CD4-positive, alpha-beta T cell treated with Interleukin-1 beta for 1 hour (primary cell): Measurements from ENCODE around the gene NCOA5.

ENCODE experiments used
- DNase-seq, 2 donors: peaks; one replicate each; pipeline ENCODE4 v3.0.0-alpha.2; 2020 to 2022

NCOA5 gene

DNA sequence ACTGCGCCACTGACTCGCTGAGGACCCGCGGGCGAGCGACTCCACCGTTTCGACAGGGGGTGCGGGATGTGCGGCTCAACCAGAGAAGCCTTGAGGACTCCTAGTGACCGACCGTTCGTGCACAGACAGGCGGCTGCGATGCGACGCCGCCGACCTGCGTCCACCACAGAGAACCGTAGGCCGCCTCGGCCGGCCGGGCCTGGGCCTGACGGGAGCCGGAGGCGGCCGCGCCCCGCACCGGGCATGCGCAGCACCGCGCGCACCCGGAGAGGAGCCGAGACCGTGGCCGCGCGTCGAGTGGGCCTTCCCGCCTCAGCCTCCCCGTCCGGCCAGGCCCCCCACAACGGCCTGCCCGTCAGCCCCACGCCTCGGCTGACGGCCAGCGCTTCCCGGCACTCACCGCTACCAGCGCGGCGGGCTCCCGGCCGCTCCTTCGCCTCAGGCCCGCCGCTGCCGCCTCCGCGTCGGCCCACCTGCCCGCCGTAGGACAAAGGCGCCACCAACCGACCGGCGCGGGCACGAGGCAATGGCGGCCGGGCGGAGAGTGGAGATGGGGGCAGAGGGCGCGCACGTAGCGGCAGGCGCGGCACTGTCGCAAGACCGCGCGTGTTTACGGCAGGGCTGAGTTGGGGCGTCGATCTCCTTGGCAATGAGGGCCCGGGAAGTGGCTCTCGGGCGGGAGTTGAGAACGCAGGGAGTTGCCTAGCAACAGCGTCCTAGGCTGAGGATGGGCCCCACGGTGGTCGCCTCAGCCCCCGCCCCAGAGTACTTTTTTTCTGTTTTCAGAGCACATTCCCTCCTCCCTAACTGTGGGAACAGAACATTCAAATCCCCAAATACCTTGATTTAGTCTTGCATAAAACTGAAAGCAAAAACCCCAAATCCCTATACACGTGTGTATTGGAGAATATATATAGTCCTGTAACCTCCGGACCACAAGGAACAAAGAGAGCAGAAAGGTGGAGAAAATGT lies at the start of gene NCOA5:
TSS of gene NCOA5 (minus strand) at position 546 of the 972 bp plus-strand sequence. CDS start 10,538 bp downstream, outside the sequence.
- DNase-seq, result peak; percentile 94 to 95

DNA sequence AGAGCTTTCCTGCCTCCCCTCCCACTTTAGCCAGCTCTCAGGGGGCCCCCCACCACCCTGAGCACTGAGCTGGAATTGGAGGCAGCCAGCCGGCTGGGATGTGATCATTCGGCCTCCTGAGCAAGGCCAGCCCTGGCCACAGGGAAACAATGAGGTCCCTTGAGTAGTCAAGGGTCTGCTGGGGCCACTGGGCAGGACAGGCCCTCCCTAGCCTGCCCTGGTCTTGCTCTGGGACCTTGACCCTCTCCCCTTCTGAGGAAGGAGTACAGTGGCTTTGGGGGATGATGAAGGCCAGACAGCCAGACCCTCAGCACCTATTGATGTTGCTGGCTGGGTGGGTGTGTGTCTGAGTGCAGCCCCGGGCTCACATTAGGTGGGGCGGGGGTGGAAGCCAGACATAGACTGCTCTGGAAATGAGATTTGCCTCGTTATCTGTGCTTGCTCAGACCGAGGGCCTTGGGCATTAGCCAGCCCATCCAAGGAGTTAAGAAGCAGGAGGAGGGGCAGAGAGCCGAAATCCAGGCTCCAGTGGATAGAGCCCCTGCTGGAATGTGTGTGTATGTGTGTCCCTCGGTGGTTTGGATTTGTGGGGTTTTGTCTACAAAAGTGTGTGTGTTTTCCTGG lies 49.6 kb upstream of the NCOA5 start:
- DNase-seq, result no peak

DNA sequence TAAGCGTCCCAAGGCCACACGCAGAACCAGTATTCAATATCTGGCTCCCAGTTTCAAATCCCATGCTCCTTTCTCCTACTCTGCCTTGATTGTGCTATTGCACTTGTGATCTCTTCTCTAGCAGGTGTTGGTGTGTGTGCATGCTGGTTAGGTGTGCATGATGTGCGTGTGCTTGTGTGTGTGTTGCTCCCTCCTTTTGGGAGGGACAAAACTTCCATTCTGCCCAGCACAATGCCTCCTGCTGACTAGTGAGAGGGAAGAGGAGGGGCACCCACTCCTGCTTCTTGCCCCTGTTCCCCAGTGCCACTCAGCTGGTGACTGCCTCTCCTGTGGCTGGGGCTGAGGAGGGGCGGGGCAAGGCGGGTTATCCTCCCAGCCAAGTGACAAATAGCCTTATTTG lies 48.1 kb upstream of the NCOA5 start:
- DNase-seq, result no peak

GRCh38 chr20:46135856-46136633 lies 46.3 kb upstream of the NCOA5 start:
- no peak for DNase-seq

- DNase-seq, result no peak
Observed at GRCh38 chr20:46134716-46135115, 45.0 kb upstream of the NCOA5 start.

- no peak for DNase-seq
Observed at GRCh38 chr20:46133886-46134654, 44.3 kb upstream of the NCOA5 start.

DNA sequence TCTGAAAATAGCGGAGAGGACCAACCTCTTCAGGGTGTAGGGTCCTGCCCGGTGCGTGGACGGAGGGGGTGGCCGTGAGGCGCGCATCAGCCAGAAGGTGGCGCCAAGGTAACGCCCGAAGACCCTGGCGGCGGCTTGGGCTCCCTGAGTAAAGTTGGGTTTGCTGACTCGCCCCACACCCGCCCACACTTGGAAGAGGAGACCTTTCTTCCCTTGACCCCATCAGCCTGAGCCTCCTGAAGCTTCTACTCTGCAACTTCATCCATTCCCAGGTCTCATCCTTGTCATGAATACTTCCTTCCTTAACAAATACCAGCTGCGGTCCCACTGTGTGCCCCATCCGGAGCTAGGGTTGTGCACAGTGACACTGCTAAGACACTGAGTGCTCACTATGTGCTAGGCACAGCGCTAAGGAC lies 43.0 kb upstream of the NCOA5 start:
- DNase-seq, result peak; percentile 49 to 58

GRCh38 chr20:46131396-46131795 lies 41.6 kb upstream of the NCOA5 start:
- DNase-seq, result no peak

- no peak for DNase-seq
Observed at GRCh38 chr20:46130534-46130933, 40.8 kb upstream of the NCOA5 start.

DNA sequence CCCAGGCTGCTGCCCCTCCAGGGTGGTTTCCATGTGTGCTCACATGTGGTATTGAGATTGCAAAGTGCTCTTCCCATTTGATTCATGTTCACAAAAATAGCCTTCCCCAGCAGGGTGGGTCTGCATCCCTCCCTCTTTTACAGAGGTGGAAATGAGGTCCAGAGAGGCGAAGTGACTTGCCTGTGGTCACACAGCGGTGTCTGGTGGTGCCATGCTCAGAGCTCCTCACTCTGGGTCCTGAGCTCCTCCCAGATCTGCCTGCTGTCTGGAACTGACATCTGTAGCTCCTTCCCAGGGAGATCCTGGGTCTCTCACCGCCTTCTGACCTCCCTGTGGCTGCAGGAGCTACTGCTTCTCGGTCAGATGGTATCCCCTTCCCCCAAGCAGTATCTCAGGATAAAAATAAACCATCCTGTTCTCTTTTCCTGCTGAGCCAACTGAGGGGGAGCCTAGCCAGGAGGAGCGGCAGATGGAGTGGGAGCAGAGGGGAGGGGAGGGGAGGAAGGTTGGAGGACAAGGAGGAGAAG lies 40.3 kb upstream of the NCOA5 start:
- no peak for DNase-seq

GRCh38 chr20:46128310-46129151 lies 38.8 kb upstream of the NCOA5 start:
- DNase-seq, result no peak

DNA sequence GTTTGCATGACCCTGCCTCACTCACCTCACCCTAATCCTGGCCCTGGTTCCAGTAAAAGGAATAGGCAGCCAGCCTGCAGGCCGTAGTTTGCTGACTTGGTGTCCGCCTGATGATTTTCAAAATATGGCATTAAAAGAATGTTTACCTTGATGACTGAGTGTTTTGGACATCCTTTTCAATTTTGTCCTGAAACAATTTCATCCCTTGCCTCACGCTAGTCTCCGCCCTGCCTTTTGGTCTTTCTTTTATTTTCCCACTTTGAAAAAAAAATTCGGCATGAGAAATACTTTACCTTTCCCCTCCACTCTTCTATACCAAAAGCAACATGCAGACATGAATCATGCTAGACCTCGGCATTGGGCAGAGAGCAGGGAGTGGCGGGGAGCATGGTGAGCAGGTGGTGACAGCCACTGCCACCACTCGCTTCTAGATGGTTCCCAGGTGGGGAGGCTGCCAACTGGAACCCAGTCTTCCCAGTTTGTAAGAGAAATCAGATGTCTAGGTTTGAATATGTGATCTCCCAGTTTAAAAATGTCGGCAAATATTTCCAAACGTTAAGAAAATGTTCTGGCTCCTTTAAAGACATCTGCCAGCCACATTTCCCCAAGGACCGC lies 37.7 kb upstream of the NCOA5 start:
- DNase-seq, result no peak

DNA sequence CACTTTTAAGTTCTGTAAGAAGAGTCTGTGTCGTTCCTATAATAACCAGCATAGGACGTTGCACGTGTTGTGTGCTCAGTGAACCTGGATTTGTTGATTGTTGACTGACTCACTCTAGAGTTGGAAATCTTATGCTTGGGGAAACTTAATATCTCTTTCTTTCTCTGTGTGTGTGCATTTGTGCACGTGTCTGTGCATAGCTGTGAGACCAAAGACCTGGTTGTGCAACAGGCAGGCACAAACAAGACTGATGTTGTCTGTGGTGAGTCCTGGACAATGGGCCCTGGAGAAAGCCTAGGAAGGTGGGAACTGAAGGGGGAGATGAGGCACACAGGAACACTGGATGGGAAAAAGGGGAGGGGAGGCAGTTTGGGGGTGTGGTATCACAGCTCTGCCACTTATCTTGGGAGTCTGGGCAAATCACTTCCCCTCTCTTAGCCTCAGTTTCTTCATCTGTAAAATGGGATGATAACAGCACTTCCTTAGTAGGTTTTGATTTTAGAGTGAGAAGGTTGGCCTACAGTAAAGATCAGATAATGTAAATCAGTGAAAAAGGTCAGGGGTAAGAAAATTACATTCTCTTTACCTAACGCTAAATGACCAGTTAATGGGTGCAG lies 36.8 kb upstream of the NCOA5 start:
- DNase-seq, result no peak

DNA sequence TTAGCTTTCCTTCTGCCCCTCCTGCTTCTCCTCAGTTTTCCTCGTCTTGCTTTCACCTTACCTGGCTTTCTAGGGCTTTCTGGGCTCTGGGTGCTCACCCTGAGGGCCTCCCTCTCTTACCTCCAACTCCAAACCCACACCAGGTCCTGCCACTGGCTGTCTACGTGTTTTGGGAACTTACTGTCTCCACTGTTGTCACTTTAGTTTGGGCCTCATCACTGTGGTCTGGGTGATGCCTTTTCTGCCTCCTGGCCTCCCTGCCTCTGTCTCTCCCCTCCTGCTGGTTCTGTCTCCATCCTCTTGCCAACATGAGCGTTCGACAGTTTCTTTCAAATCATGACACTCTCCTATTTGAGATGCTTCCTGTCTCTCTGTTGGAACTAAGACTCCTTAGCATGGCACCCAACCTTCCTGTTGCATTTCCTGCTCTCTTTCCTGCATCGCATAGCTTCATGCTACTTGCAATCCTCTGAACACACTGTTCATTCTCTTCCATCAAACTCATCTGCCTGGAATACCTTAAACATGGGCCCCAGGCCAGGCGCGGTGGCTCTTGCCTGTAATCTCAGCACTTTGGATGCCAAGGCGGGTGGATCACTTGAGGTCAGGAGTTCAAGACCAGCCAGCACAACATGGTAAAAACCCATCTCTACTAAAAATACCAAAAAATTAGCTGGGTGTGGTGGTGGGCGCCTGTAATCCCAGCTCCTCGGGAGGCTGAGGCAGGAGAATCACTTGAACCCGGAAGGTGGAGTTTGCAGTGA lies 33.9 kb upstream of the NCOA5 start:
- no peak for DNase-seq

GRCh38 chr20:46122516-46123481 lies 33.0 kb upstream of the NCOA5 start:
- no peak for DNase-seq

DNA sequence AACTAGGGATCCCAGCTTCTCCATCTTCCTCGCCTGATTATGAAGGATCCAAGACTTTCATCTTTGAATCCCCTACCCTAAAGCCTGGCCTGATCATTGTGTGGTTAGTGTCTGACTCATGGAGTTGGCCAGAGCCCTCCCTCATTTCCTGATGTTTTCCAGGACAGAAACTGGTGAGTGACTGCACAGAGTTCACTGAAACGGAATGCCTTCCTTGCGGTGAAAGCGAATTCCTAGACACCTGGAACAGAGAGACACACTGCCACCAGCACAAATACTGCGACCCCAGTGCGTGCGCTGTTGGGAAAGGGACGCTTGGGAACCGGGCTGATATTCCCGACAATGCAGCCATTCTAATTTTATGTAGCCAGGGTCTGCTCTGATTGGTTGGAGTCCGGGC lies 32.3 kb upstream of the NCOA5 start:
- no peak for DNase-seq

DNA sequence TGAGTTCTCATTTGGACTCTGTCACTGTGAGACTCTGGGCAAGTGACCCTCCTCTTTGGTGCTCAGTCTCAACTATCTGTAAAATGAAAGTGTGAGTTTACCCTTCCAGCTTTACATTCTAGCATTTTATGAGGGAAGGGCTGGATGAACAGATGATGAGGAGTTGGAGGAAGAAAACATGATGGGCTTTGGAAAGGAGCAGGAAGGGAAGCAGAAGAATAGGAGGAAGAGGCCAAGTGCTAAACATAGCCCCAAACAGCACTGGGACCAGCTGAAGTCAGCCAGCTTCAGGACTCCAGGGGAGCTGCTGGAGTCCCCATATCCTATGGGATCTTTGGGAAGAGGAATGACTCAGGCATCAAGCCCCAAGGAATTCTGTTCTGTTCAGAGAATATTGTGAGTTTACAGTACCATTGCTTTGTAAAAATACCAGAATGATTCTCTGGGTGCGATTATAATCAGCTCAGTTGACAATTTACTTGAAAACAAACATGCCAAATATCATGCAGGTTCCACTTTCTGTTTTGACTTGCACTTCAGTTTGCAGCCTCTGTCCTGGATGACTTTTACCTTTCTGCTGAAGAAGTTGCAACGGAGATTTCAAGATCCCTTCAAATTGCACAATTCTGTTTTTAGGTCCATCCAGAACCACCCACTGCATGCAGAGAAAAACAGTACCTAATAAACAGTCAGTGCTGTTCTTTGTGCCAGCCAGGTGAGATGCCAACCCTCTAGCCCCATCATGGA lies 31.6 kb upstream of the NCOA5 start:
- no peak for DNase-seq

DNA sequence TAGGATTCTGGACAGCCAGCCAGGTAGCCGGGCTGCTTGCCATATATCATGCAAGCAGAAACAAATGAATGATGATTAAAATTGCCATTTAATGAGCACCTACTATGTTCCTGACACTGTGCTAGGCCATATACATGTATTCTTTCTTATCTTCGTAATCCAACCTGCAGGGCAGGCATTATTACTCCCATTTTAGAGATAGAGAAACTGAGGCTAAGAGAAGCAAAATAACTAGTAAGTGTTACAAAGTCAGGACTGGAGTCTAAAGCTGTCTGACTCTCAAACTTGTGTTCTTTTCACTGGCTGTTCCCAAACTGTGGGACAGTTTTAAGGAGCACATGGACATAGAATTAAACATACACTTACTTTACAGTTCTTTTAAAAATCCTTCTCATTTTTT lies 30.4 kb upstream of the NCOA5 start:
- no peak for DNase-seq
